IPS DF 19.7 (cell line): ENCODE data around the gene PIP4K2A.

Source experiments
- DNase-seq: peaks from one replicate; pipeline ENCODE4 v3.0.0-alpha.2; 2013; ENCODE audit warnings: low read depth, low spot score

Gene PIP4K2A

DNA sequence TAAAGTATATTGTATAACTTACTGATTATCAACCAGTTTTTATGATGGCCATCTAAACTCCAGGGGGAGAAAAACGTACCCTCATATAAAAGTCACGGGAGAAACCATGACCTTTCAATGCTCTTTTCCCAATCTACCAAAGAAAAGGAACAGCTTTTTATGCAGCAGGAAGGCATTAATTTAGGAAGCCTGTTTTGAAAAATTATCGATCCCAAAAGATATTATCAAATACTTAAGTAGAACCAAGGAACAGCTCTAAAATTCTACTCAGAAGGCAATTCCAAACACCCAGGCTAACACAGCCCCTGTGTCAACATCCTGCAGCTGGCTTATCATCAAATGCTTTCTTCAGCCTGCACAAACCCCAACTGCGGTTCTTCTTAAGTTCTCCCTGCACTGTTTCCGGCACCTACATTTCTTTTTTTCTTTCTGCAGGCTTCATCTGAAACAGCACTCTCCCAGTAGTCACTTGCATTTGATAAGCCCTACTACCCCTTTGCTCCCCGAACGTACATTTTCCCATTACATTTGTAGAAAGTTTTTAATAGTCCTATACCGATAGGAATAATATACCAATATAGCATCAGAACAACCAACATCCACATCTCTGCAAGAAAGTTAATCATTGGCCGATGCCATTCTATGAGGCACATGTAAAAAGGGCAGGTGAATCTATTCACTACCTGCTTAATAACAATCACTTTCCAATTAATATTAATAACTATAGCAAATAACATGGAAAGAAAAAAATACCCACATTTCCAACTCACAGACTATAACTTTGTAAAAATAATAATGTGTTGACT is 47.9 kb downstream of the PIP4K2A start:
- no peak for DNase-seq

- DNase-seq: no peak
Measured at GRCh38 chr10:22665329-22665728, 49.0 kb downstream of the PIP4K2A start.

- DNase-seq: no peak
Measured at GRCh38 chr10:22662733-22663330, 51.5 kb downstream of the PIP4K2A start.

DNA sequence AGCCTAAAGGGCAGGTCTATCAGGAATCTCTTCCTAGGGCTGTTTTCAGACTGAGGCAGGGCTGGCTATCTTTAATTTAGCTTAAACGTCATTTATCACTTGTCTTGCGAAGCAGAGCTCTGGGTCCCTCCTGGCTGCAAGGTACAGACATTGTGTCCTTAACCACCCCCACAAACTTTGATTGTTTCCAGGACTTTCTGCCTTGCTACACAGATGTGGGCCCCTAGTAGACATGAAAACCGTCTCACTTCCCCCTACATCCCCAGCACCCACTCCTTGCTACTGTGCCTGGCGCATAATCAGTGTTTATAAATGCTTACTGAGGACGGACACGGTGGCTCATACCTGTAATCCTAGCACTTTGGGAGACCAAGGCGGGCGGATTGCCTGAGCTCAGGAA is 54.5 kb downstream of the PIP4K2A start:
- DNase-seq: no peak

GRCh38 chr10:22658745-22659410 is 55.5 kb downstream of the PIP4K2A start:
- DNase-seq: no peak

DNA sequence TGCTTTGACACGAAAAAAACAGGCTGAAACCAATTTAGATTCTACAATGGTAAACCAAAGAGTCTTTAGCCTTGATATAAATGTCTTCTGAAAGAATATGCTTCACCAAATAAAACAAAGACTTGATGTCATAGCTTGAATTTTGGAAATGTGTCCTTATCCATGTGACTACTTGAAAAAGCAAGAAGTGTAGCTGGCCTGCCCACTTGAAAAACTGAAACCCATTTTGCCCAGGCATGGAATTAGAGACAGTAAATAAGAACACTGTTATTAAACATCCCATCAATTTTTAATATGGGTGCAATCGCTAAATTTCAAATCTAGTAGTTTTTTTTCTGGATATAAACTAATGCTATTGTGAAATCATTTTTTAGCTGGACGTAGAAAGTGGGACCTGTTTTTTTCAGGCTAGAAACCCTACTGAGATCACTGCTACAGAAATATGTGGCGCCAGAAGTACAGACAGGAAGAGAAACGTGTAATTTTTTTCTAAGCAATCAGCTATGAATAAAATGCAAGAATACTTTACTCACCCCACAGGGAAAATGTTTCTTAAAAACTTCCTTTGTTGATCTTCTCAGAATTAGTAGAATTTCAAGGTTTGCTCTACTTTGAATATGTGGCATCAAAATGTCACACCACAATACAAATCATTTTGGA is 56.7 kb downstream of the PIP4K2A start:
- no peak for DNase-seq

GRCh38 chr10:22657024-22657423 is 57.4 kb downstream of the PIP4K2A start:
- DNase-seq: no peak

DNA sequence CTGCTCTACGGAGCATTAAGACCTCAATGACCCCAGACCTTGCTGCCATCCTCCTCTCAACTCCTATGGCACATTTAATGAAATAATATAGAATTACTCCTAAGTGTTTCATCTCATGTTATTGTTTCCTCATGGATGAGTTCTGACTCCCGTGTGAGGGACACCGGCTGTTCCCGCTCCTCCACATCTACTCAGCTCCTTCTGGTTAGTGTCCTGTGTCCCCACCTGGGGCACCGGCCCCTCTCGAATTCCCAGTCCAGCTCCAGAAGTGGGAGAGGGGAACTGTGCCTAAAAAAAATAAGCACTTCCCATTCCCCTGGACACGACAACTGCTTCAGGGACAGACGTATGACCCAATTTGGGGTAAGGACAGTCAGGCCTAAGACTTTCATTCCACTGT is 58.3 kb downstream of the PIP4K2A start:
- no peak for DNase-seq

GRCh38 chr10:22655312-22655981 is 58.9 kb downstream of the PIP4K2A start:
- no peak for DNase-seq

GRCh38 chr10:22652988-22653481 is 61.3 kb downstream of the PIP4K2A start:
- no peak for DNase-seq

- no peak for DNase-seq
Measured at GRCh38 chr10:22651276-22651980, 63.0 kb downstream of the PIP4K2A start.

DNA sequence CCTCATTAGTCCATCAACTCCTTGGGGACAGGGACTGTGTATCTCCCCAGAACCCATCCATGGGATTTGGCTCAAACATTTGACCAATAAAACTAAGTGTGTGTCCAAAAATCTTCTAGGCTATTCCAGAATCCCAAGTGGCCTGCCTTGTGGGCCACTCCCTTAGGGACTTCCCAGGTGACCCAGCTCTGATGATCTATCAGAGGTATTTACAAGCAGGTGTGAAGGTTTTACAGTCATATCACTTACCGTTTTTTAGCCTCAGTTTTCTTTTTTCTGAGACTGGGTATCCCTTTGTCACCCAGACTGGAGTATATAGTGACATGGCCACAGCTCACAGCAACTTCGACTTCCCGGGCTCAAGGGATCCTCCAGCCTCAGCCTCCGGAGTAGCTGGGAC is 64.4 kb downstream of the PIP4K2A start:
- DNase-seq: no peak

- no peak for DNase-seq
Measured at GRCh38 chr10:22649390-22649841, 65.0 kb downstream of the PIP4K2A start.

- DNase-seq: no peak
Measured at GRCh38 chr10:22648547-22648961, 65.8 kb downstream of the PIP4K2A start.

DNA sequence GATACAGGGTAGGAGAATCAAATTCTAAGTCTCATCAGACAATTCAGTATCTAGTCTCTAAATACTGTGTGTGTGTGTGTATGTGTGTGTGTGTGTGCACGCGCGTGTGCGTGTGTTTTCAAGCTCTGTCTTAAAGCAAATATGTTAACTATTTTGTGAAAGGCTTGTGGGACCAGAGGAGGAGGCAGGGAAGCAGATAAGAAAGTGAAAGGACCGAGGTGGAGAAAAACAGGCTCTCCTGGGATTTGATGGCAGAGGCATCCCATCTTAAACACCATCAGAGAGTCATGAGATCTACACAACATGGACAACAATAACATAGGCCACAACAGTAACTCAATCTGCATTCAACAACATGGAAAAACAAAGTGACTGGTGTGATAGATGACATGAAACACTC is 67.1 kb downstream of the PIP4K2A start:
- no peak for DNase-seq

DNA sequence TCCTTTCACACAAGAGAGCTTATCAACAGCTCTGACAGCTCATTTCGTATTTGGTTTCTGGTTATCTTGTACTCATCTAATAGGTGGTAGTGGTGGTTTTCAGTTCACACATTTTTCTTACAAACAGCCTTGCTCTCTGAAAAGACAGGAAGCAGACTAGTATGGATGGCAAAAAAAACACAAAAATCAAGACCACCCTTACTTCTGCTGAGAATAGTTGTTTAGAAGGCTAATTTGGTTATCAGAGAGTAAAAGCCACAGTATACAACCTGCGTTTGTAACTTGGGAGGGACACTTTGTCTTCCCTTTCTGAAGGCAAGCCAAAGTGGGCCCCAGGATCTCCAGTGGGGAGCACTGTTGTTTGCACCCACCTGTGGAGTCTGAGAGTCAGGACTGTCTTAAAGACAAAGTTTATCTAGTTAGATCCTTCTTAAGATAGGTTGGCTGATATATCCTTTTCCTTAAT is 68.0 kb downstream of the PIP4K2A start:
- no peak for DNase-seq

DNA sequence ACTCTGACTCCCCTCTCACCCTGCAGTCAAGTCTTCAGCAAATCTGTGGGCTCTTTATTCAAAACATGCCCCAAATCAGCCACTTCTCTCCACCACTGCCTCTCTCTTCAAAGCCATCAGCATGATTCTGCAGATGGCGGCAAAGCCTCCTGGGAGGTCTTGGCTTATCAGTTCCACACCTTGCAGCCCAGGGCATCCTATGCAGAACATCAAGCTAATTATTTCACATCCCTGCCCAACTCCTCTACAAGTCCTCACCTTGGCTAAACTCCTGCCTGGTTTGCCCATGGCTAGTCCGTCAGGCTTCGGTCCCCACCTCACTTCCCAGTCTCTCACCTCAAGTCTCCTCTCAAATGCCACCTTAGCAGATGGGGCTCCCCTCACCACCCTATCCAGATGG is 70.2 kb downstream of the PIP4K2A start:
- DNase-seq: no peak

DNA sequence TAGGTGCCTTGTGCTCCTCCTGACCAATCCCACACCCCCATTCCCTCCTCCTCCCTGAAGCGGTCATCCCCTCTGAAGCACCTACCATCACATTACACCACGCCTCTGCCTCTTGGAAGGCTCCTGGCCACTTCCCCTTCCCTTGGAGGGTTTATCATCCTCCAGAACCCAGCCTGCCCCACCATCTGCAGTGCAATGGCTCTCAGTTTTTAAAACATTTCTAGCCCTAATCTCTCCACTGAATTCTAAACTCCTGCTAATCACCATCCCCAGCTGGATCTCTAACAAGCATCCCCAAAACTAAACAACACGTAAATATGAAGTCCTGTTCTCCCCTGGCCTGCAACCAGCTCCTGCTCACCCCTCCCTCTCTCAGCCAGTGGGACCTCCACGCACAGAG is 70.6 kb downstream of the PIP4K2A start:
- no peak for DNase-seq

DNA sequence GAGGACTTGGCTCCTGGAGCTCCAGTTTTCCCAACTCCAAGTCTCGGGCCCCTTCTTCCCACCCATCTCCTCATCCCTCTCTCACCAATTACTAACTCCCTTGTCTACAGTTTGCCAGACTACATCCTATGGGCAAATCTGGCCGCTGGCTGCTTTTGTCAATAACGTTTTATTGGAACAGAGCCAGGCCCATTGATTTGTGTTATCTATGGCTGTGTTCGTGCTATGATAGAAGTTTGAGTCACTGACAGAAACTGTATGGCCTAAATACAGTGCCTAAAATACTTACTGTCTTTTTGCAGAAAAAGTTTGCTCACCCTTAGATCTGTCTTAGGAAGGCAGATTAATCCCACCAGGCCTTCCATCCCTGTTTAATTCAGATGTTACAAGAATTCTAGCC is 71.3 kb downstream of the PIP4K2A start:
- no peak for DNase-seq

DNA sequence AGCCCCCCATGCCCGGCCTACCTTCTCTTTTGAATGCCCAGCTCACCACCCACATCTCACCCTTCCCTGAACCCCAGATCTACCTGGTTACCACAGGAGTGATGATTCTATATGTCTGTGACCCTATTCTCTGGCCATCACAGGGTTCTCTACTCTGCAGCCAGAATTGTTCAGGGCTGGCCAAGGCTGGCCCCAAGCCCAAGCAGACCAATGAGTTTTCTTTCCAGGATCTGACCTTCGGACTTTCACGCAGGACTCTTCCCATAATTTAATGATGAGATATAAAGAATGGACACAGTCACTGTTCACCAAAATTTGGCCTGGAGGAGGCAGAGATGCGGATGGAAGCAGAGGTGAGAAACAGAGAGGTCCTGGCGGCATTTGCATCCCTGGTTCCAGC is 72.6 kb downstream of the PIP4K2A start:
- no peak for DNase-seq

DNA sequence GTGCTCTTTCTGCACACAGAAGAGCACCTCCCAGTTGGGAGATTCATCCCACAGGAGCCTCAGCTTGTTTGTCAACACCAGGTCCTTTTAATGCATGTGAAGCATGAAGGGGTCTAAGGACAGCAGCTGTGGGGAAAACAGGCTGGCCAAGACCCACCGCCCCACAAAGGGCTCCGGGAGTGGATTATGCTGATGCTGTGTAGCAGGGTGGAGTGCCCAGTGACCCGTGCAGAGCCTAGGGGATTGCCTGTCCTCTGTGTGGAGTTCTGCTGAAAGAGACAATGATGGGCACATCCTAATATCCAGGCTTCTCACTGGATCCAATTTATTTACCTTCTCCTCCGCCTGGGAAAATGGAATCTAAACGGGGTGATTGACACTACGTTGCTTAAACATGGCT is 74.0 kb downstream of the PIP4K2A start:
- DNase-seq: no peak
